Prostate gland (tissue), 2 donors: ENCODE results near the gene JAKMIP1.

Experiments
- POLR2A ChIP-seq: fragments of 450-650 bp; IDR thresholded peaks from one replicate; pipeline ENCODE4 v1.6.1; 2016; ENCODE audit warnings: antibody characterized with exemption, mild to moderate bottlenecking
- TF ChIP-seq, protein P1 (sequence below), 4 experiments: fragments of 200-600 bp in 2 of 4; fragments of 450-650 bp in 2 of 4; sonication (generic) in 2 of 4; IDR thresholded peaks; 1 replicate in 3 of 4; 2 replicates in 1 of 4; pipeline ENCODE4 v1.5.1; 2016 to 2019; ENCODE audit warnings: antibody characterized with exemption in 4 of 4, mild to moderate bottlenecking in 2 of 4, moderate library complexity in 2 of 4

DNA sequence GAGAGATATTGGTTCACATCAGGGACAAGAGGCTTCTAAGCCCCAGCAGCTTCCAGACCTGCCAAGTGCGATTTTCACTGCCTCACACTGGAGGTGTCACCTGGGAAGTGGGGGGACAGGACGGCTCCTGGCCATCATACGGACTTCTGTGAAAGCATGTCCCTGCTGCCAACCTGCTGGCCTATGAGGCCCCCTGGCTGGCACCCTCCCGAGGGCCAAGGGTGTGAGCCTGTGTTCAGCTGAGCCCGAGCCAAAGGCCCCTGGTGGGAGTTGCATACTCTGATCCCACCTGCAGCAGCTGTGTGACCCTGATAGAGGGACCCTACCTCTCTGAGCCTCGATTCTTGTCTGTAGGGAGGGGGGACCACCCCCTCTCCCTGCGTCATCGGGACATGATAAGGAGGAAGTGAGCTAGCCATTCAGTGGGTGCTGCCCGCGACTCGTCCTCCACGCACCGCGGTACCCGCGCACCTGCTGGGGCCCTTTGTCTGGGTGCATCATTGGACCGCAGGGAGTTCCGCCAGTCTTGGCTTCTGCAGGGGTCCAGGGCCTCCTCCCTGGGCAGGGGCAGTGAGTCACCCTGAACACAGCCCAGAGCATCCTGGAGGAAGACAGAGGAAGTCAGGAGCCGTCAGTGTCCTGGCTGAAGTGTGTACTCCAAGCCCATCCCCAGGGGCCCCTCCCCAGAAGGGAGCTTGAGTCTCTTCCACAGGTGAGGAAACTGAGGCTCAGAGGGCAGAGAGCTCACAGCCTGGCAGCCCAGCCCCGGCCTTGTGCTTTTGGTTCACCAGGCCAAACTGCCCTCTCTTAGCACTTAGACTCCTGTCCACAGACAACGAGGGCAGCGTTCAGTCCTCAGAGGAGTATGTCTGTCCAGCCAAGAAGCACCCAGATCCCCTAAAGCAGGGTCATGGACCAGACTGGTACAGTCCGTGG, 206.2 kb downstream of the JAKMIP1 start:
- TF ChIP-seq, protein P1, sequence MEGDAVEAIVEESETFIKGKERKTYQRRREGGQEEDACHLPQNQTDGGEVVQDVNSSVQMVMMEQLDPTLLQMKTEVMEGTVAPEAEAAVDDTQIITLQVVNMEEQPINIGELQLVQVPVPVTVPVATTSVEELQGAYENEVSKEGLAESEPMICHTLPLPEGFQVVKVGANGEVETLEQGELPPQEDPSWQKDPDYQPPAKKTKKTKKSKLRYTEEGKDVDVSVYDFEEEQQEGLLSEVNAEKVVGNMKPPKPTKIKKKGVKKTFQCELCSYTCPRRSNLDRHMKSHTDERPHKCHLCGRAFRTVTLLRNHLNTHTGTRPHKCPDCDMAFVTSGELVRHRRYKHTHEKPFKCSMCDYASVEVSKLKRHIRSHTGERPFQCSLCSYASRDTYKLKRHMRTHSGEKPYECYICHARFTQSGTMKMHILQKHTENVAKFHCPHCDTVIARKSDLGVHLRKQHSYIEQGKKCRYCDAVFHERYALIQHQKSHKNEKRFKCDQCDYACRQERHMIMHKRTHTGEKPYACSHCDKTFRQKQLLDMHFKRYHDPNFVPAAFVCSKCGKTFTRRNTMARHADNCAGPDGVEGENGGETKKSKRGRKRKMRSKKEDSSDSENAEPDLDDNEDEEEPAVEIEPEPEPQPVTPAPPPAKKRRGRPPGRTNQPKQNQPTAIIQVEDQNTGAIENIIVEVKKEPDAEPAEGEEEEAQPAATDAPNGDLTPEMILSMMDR (IDR thresholded peaks at IDR 0.05), result no peak
- no peak for TF ChIP-seq POLR2A
